K562 (cell line): ENCODE results near the gene ILK. TPM values are rescaled to one million over a fixed set of nuclear protein-coding genes. Genes with fewer than 3 reads are reported as not detected.

ENCODE experiments used
- CBFA2T2 ChIP-seq: fragments of 450-650 bp; conservative IDR thresholded peaks from 2 replicates; pipeline ENCODE4 v1.6.1; 2017; ENCODE audit warnings: mild to moderate bottlenecking
- DNMT1 ChIP-seq: fragments of 450-650 bp; IDR thresholded peaks from 2 replicates; pipeline ENCODE4 v1.6.1; 2016; ENCODE audit warnings: antibody characterized with exemption, mild to moderate bottlenecking
- FOXM1 ChIP-seq, 2 experiments: fragments of 450-650 bp in 1 of 2; sonication (generic) in 1 of 2; formaldehyde crosslinking in 1 of 2; IDR thresholded peaks; 2 replicates each; pipeline versions ENCODE4 v1.6.1 to v1.9.0; 2017 to 2022; ENCODE audit warnings: low read depth in 2 of 2, mild to moderate bottlenecking in 2 of 2, missing genetic modification reagents in 1 of 2, moderate library complexity in 1 of 2
- FOXO4 ChIP-seq: fragments of 450-650 bp; formaldehyde crosslinking; IDR thresholded peaks from 2 replicates; pipeline ENCODE4 v1.4.0; 2020; ENCODE audit warnings: mild to moderate bottlenecking, moderate library complexity
- GABPB2 ChIP-seq: fragments of 250-450 bp; sonication (Bioruptor Pico); conservative IDR thresholded peaks from 2 replicates; pipeline ENCODE4 v1.5.1; 2021; ENCODE audit warnings: mild to moderate bottlenecking
- GTF2A2 ChIP-seq: IDR thresholded peaks from 2 replicates; pipeline ENCODE4 v1.6.1; 2016; ENCODE audit warnings: mild to moderate bottlenecking, missing genetic modification characterization, missing compliant biosample characterization
- KLF16 ChIP-seq: IDR thresholded peaks from 2 replicates; pipeline ENCODE4 v1.6.1; 2016; ENCODE audit warnings: antibody characterized with exemption
- LARP7 ChIP-seq: fragments of 450-650 bp; IDR thresholded peaks from 2 replicates; pipeline ENCODE4 v1.6.1; 2016
- MAFK ChIP-seq: IDR thresholded peaks from 2 replicates; pipeline ENCODE4 v1.6.1; 2011; ENCODE audit warnings: low read length, improper control_type of control experiment
- MECOM ChIP-seq: fragments of 250-450 bp; sonication (Bioruptor Pico); IDR thresholded peaks from 2 replicates; pipeline ENCODE4 v1.8.0; 2022; ENCODE audit warnings: inconsistent platforms
- NCOA4 ChIP-seq: fragments of 450-650 bp; IDR thresholded peaks from 2 replicates; pipeline ENCODE4 v1.6.1; 2018; ENCODE audit warnings: mild to moderate bottlenecking; ENCODE audit not compliant: partially characterized antibody
- NFE2L1 ChIP-seq: fragments of 450-650 bp; IDR thresholded peaks from 2 replicates; pipeline ENCODE4 v1.6.1; 2016; ENCODE audit warnings: missing genetic modification characterization, low read depth, mild to moderate bottlenecking, missing compliant biosample characterization, moderate library complexity, borderline replicate concordance
- NFRKB ChIP-seq: fragments of 450-650 bp; IDR thresholded peaks from 2 replicates; pipeline ENCODE4 v1.6.1; 2016; ENCODE audit warnings: low read depth
- NR4A1 ChIP-seq, 2 experiments: fragments of 250-450 bp in 1 of 2; fragments of 450-650 bp in 1 of 2; sonication (Bioruptor Pico) in 1 of 2; IDR thresholded peaks; 2 replicates each; pipeline versions ENCODE4 v1.4.0 to v1.6.1; 2016 to 2020; ENCODE audit warnings: mild to moderate bottlenecking in 2 of 2, missing compliant biosample characterization in 1 of 2, missing genetic modification characterization in 1 of 2, moderate library complexity in 1 of 2
- SAFB2 ChIP-seq: fragments of 200-400 bp; formaldehyde crosslinking; IDR thresholded peaks from 2 replicates; pipeline ENCODE4 v1.6.1; 2018; ENCODE audit warnings: borderline replicate concordance, low read length, low read depth, moderate library complexity; ENCODE audit not compliant: severe bottlenecking
- SIN3A ChIP-seq, 2 experiments: fragments of 150-350 bp in 1 of 2; IDR thresholded peaks; 2 replicates each; pipeline ENCODE4 v1.6.1; 2011 to 2016; ENCODE audit warnings: borderline replicate concordance in 2 of 2, low read depth in 2 of 2, low read length in 2 of 2, mild to moderate bottlenecking in 2 of 2, moderate library complexity in 2 of 2; ENCODE audit not compliant: control insufficient read depth in 1 of 2
- SMAD1 ChIP-seq: fragments of 150-350 bp; IDR thresholded peaks from 2 replicates; pipeline ENCODE4 v1.6.1; 2014; ENCODE audit warnings: low read length, low read depth; ENCODE audit not compliant: partially characterized antibody
- SMAD3 ChIP-seq: fragments of 450-650 bp; formaldehyde crosslinking; conservative IDR thresholded peaks from 2 replicates; pipeline ENCODE4 v1.4.0; 2020; ENCODE audit warnings: mild to moderate bottlenecking
- TAF9B ChIP-seq: fragments of 450-650 bp; IDR thresholded peaks from 2 replicates; pipeline ENCODE4 v1.6.1; 2018; ENCODE audit warnings: mild to moderate bottlenecking; ENCODE audit not compliant: partially characterized antibody
- ZBTB49 ChIP-seq: sonication (generic); formaldehyde crosslinking; IDR thresholded peaks from 2 replicates; pipeline ENCODE4 v1.8.0; 2022; ENCODE audit warnings: missing genetic modification reagents, mild to moderate bottlenecking, borderline replicate concordance
- ZEB2 ChIP-seq: fragments of 450-650 bp; IDR thresholded peaks from 2 replicates; pipeline ENCODE4 v1.6.1; 2016
- ZNF121 ChIP-seq: sonication (generic); formaldehyde crosslinking; conservative IDR thresholded peaks from 2 replicates; pipeline ENCODE4 v1.8.0; 2022; ENCODE audit warnings: missing genetic modification reagents
- ZNF583 ChIP-seq: fragments of 250-450 bp; sonication (Bioruptor Pico); IDR thresholded peaks from 2 replicates; pipeline ENCODE4 v1.4.0; 2020
- ZNF584 ChIP-seq: fragments of 200-800 bp; sonication (Bioruptor generic); IDR thresholded peaks from 2 replicates; pipeline ENCODE4 v1.6.1; 2016; ENCODE audit warnings: low read depth, mild to moderate bottlenecking, missing genetic modification characterization, missing compliant biosample characterization
- ZNF76 ChIP-seq: fragments of 250-450 bp; sonication (Bioruptor Pico); IDR thresholded peaks from 2 replicates; pipeline ENCODE4 v1.4.0; 2020; ENCODE audit warnings: mild to moderate bottlenecking, moderate library complexity, borderline replicate concordance
- ZSCAN29 ChIP-seq: fragments of 450-650 bp; IDR thresholded peaks from 2 replicates; pipeline ENCODE4 v1.6.1; 2017
- polyA plus RNA-seq, 8 experiments: library from polyadenylated mRNA; depleted of rRNA in 4 of 8; stranded (reverse) in 5 of 8; unstranded in 3 of 8; fragments of >200 nt; fragmentation: Nextera tagmentation in 2 of 8; fragmentation: Illumina TruSeq in 1 of 8; extraction: Ambion mirVana in 2 of 8; extraction: Trizol in 1 of 8; gene quantifications; 2 replicates each; pipeline versions ENCODE4 v1.2.1 to v1.2.3, GENCODE V29; 2011 to 2014; ENCODE audit warnings: inconsistent platforms in 1 of 8, missing spikeins in 1 of 8
- total RNA-seq, 7 experiments: library from RNA; depleted of rRNA in 6 of 7; stranded (reverse); fragments of >200 nt in 6 of 7; fragmentation: Illumina TruSeq in 2 of 7; extraction: Trizol in 2 of 7; gene quantifications; 2 replicates each; pipeline versions ENCODE4 v1.2.1 to v1.2.3, GENCODE V29; 2011 to 2021; ENCODE audit warnings: low replicate concordance in 1 of 7

The ILK gene
- total and polyA plus RNA-seq, 9 of the 15 experiments (the other 6 are each of a cell fraction or from before 2014, with no cell fraction given): 43.3 to 95.9 (median 58.9) TPM

GRCh38 chr11:6554828-6555706 lies 48.5 kb upstream of the ILK start (continued):
- TF ChIP-seq GABPB2 (CRISPR knock-in tag): no peak
- TF ChIP-seq ZNF583 (CRISPR knock-in tag): no peak
- peak; percentile 88 for TF ChIP-seq KLF16
- no peak for TF ChIP-seq ZSCAN29
- no peak for TF ChIP-seq NR4A1 (CRISPR knock-in tag; IDR thresholded peaks at IDR 0.05)
- peak; percentile 16; the same call in 1 of the 2 replicates for TF ChIP-seq NR4A1 (tag; IDR thresholded peaks at IDR 0.05)
- TF ChIP-seq DNMT1: peak; percentile 66; the same call in 1 of the 2 replicates
- peak; percentile 50; the same call in 1 of the 2 replicates for TF ChIP-seq MECOM (CRISPR knock-in tag)
- TF ChIP-seq SIN3A (IDR thresholded peaks at IDR 0.05; ENCODE audit: borderline replicate concordance in 2 of 2, control insufficient read depth in 1 of 2, low read depth in 2 of 2, low read length in 2 of 2): no peak
- no peak for TF ChIP-seq FOXO4 (CRISPR knock-in tag)
- peak; percentile 88 for TF ChIP-seq CBFA2T2
- 0 out of 2 replicates have a peak, but pooled peaks have one; percentile 23 for TF ChIP-seq SMAD3 (CRISPR knock-in tag)
- peak; percentile 75; the same call in 1 of the 2 replicates for TF ChIP-seq FOXM1 (IDR thresholded peaks at IDR 0.05; ENCODE audit: low read depth)
- TF ChIP-seq FOXM1 (CRISPR knock-in tag; IDR thresholded peaks at IDR 0.05; ENCODE audit: low read depth): no peak
- TF ChIP-seq GTF2A2 (tag): no peak
- no peak for TF ChIP-seq SAFB2
- 0 out of 2 replicates have a peak, but pooled peaks have one; percentile 34 for TF ChIP-seq LARP7
- no peak for TF ChIP-seq ZNF121
- no peak for TF ChIP-seq ZBTB49 (CRISPR knock-in tag)
- no peak for TF ChIP-seq NFE2L1 (tag)
- TF ChIP-seq ZEB2: peak; percentile 77; the same call in 1 of the 2 replicates
- TF ChIP-seq MAFK: peak; percentile 33; the same call in 1 of the 2 replicates
- TF ChIP-seq ZNF76 (CRISPR knock-in tag): no peak
- no peak for TF ChIP-seq NCOA4
- TF ChIP-seq TAF9B: peak; percentile 31
- TF ChIP-seq SMAD1: peak; percentile 52
- peak; percentile 60; the same call in 1 of the 2 replicates for TF ChIP-seq ZNF584
- peak; percentile 84; the same call in 1 of the 2 replicates for TF ChIP-seq NFRKB
